ENCODE results near the gene TSC1. TPM values are rescaled to one million over a fixed set of nuclear protein-coding genes. Genes with fewer than 3 reads are reported as not detected.

TSC1 gene
- total and polyA plus RNA-seq, 10 of the 15 experiments (the other 5 are each of a cell fraction or from before 2014, with no cell fraction given): 4.0 to 48.0 (median 14.9) TPM

DNA sequence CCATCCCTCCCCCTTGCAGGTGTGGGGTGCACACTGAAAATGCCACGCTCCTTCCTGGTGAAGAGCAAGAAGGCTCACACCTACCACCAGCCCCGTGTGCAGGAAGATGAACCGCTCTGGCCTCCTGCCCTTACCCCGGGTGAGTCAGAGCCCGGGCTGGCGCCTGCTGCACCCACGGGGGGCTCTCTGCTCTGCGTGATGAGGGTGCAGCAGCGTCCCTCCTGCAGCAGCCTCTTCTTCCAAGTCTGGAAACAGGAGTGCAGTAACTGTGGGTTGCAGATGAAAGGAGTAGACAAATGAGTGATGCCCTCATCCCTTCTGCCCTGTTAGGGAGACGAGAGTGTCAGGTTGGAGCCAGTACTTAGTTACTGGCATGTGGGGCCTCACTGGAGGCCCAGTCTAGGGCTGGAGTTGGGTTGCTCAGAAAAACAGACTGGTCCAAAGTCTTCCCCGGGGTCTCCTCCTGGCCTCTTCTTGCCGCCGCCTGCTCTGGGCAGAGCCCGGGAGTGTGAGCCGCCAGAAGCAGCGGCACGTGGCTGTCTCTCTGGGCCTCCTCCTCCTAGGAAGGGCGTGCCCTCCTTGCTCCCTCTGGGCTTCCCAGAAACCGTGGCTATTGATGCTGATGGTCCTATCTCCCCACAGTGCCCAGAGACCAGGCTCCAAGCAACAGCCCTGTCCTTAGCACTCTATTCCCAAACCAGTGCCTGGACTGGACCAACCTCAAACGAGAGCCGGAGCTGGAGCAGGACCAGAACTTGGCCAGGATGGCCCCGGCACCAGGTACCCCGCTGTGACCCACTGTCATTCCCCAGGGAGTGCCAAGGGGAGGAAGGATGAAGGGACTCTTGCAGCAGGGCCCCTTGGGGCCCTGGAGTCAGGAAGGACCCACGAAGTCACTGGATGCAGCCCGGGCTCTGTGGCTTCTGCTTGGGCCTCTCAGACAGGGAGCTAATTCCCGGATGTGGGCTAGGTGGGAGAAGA lies 42.5 kb upstream of the TSC1 start:
- no peaks in the 10 kb centered on the region for H3K79me2 ChIP-seq (ENCODE audit: control insufficient read depth, insufficient read depth, low read length)
- H3K9me3 ChIP-seq (replicated peaks; ENCODE audit: control insufficient read depth, insufficient read depth, low read length): no peaks in the 10 kb centered on the region
- CTCF ChIA-PET: no interaction called here
- no peak for TF ChIP-seq ZBED1 (IDR thresholded peaks at IDR 0.05; ENCODE audit: borderline replicate concordance)
- TF ChIP-seq SREBF2 (IDR thresholded peaks at IDR 0.05; ENCODE audit: low read length): no peak
- no peak for TF ChIP-seq RBBP5 (conservative IDR thresholded peaks at IDR 0.05)
- TF ChIP-seq RFX5 (IDR thresholded peaks at IDR 0.05; ENCODE audit: low read depth, low read length): no peak
- no peak for TF ChIP-seq SP1 (IDR thresholded peaks at IDR 0.05; ENCODE audit: low read depth, low read length)
- no peak for TF ChIP-seq EP300 (IDR thresholded peaks at IDR 0.05; ENCODE audit: borderline replicate concordance in 1 of 2, control insufficient read depth in 1 of 2, low read depth in 2 of 2, low read length in 2 of 2)
- no peak for TF ChIP-seq ZNF274 (IDR thresholded peaks at IDR 0.05; ENCODE audit: insufficient read depth, insufficient read length)
- no peak for TF ChIP-seq HDGF (IDR thresholded peaks at IDR 0.05)
- TF ChIP-seq, protein P1, sequence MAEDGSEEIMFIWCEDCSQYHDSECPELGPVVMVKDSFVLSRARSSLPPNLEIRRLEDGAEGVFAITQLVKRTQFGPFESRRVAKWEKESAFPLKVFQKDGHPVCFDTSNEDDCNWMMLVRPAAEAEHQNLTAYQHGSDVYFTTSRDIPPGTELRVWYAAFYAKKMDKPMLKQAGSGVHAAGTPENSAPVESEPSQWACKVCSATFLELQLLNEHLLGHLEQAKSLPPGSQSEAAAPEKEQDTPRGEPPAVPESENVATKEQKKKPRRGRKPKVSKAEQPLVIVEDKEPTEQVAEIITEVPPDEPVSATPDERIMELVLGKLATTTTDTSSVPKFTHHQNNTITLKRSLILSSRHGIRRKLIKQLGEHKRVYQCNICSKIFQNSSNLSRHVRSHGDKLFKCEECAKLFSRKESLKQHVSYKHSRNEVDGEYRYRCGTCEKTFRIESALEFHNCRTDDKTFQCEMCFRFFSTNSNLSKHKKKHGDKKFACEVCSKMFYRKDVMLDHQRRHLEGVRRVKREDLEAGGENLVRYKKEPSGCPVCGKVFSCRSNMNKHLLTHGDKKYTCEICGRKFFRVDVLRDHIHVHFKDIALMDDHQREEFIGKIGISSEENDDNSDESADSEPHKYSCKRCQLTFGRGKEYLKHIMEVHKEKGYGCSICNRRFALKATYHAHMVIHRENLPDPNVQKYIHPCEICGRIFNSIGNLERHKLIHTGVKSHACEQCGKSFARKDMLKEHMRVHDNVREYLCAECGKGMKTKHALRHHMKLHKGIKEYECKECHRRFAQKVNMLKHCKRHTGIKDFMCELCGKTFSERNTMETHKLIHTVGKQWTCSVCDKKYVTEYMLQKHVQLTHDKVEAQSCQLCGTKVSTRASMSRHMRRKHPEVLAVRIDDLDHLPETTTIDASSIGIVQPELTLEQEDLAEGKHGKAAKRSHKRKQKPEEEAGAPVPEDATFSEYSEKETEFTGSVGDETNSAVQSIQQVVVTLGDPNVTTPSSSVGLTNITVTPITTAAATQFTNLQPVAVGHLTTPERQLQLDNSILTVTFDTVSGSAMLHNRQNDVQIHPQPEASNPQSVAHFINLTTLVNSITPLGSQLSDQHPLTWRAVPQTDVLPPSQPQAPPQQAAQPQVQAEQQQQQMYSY (CRISPR knock-in tag; IDR thresholded peaks at IDR 0.05): no peak
- no peak for TF ChIP-seq IKZF1 (conservative IDR thresholded peaks at IDR 0.05)
- no peak for TF ChIP-seq SRF (IDR thresholded peaks at IDR 0.05; ENCODE audit: low read depth in 2 of 2, low read length in 2 of 2)
- H2AFZ ChIP-seq (ENCODE audit: control insufficient read depth, low read depth, low read length): no peak overlapping the region
- RAD21 ChIA-PET (ENCODE audit: unreplicated experiment): no interaction called here
- no peak overlapping the region for H3K9ac ChIP-seq (ENCODE audit: control insufficient read depth, insufficient read depth, low read length)
- H4K20me1 ChIP-seq (ENCODE audit: control insufficient read depth, insufficient read depth): no peaks in the 10 kb centered on the region
- SMC1A ChIA-PET (ENCODE audit: uncharacterized antibody, unreplicated experiment): no interaction called here
- peaks cover 7% of the 10 kb centered on the region for H3K4me1 ChIP-seq (ENCODE audit: control insufficient read depth, insufficient read depth, low read length)
- peaks cover 3 to 4% of the 10 kb centered on the region in 2 experiments; a peak in 3 of 4 replicates for H3K27me3 ChIP-seq (replicated peaks in 1 of 2; ENCODE audit: control insufficient read depth in 2 of 2, insufficient read depth in 2 of 2, low read length in 1 of 2)
- POLR2A ChIA-PET: no interaction called here
- no TSS peak for BruUV-seq (replicated peaks)
- H3K4me2 ChIP-seq (ENCODE audit: control insufficient read depth, insufficient read depth): no peak overlapping the region
- no peaks in the 10 kb centered on the region for H3K36me3 ChIP-seq (ENCODE audit: control insufficient read depth in 2 of 2, insufficient read depth in 2 of 2, low read length in 1 of 2)
- in situ Hi-C loops (cut with MboI): no loop called here
- DNase-seq (ENCODE audit: low read depth, low spot score) (no peak), FAIRE-seq (no peak), ATAC-seq (no peak)
- no peak overlapping the region for H3K4me3 ChIP-seq
- WGBS (ENCODE audit: insufficient coverage, insufficient replicate concordance, low lambda C conversion rate, missing lambda C conversion rate): 21% methylated on average over 26 of the region's 26 CpGs
- intact Hi-C loops (cut with micrococcal nuclease; ENCODE audit: unreplicated experiment): no loop called here
- no peak overlapping the region for H3K27ac ChIP-seq (ENCODE audit: control insufficient read depth, insufficient read depth)
